Lower leg skin (tissue), 3 donors: Measurements from ENCODE around the gene TRPM2.

Experiments used
- CTCF ChIP-seq, 3 donors: fragments of 450-650 bp; IDR thresholded peaks; one replicate each; pipeline ENCODE4 v1.5.1; 2016; ENCODE audit warnings: antibody characterized with exemption in 3 of 3, mild to moderate bottlenecking in 3 of 3, moderate library complexity in 2 of 3
- POLR2A ChIP-seq, 2 donors: fragments of 450-650 bp; IDR thresholded peaks; one replicate each; pipeline ENCODE4 v1.6.1; 2016 to 2017; ENCODE audit warnings: antibody characterized with exemption in 2 of 2, mild to moderate bottlenecking in 1 of 2, moderate library complexity in 1 of 2

GRCh38 chr21:44400791-44401385 is 47.5 kb downstream of the TRPM2 start:
- no peak for TF ChIP-seq CTCF (IDR thresholded peaks at IDR 0.05)
- no peak for TF ChIP-seq POLR2A (IDR thresholded peaks at IDR 0.05)
